HG03280 (cell line): ENCODE results near the gene PDCD1.
"Not testable (repeated sequence)": the region's sequence is repeated elsewhere in the genome, so short reads cannot be mapped to it uniquely, and the experiment has no call there.

Source experiments
- ATAC-seq: cut with Tn5 transposase; IDR thresholded peaks from one replicate; pipeline ENCODE4 v1.9.1; 2021; ENCODE audit warnings: mild to moderate bottlenecking, moderate library complexity; ENCODE audit not compliant: unreplicated experiment

The PDCD1 gene

DNA sequence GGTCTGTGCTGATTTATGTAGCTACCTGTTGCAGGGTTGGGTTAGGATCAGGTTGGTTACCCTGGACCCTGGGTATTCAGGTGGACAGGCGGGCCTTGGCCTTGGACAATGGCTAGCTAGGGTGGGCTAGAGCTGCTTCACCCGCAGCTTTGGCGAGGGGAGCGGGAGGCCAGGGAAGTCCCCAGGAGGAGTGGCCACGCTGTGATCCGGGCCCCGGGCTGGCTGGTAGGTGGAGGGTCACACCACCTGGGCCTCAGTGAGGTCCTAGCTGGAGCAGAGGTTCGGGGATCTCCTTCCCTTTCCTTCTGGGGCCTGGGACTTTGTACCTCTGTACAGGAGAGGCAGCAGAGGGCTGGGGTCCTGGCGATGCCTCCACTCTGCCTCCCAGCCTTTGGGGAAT lies 20.6 kb upstream of the PDCD1 start:
- no peak for ATAC-seq

DNA sequence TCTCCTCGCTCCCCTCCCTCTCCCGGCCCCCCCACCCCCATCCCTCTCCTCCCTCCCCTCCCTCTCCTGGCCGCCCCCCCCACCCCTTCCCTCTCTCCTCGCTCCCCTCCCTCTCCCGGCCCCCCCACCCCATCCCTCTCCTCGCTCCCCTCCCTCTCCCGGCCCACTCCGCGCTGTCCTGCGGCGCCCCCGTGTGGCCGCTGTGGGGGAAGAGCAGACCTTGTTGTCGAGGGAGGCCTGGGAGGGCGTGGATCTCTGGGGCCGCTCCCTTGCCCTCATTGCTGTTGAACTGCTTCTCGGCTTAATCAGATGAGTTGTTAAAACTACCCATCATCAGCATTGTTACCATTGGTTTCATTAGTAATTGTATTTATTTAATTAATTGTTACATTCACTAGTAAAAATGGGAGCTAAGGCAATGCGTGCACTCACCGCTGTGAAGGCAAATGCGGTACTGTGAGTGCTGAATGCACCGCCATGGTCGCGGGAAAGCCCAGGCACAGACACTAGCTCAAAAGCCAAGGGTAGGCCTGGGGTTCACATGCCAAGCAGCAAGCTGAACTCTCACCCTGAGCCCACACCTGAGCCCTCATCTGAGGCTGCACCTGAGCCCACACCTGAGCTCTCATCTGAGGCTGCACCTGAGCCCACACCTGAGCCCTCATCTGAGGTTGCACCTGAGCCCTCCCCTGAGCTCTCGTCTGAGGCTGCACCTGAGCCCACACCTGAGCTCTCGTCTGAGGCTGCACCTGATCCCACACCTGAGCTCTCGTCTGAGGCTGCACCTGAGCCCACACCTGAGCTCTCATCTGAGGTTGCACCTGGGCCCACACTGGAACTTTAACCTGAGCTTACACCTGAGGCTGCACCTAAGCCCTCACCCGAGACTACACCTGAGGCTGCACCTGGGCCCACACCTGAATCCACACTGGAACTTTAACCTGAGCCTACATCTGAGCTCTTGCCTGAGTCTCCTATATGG lies 19.6 kb upstream of the PDCD1 start:
- ATAC-seq: no peak

DNA sequence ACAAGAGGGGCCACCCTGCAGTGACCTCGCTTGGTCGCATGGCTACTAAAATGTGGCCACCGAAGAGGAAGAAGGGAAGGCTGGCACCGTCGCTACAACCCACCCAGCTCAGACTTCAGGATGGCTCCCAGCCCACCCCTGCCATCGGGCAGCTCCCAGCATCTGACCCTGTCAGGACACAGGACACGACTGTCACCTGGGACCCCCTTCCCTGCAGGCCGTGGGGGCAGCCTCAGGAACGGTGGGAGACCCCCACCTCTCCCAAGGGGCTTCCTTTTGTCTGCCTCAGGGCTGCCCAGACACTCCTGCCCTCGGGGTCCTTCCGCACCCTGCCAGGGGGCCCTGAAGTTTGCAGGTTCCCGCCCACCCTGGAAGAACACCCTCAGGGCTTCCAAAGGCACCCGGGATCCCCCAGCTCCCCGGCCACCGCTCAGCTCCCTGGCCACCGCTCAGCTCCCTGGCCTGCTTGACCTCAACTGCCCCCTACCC lies 18.5 kb upstream of the PDCD1 start:
- no peak for ATAC-seq

DNA sequence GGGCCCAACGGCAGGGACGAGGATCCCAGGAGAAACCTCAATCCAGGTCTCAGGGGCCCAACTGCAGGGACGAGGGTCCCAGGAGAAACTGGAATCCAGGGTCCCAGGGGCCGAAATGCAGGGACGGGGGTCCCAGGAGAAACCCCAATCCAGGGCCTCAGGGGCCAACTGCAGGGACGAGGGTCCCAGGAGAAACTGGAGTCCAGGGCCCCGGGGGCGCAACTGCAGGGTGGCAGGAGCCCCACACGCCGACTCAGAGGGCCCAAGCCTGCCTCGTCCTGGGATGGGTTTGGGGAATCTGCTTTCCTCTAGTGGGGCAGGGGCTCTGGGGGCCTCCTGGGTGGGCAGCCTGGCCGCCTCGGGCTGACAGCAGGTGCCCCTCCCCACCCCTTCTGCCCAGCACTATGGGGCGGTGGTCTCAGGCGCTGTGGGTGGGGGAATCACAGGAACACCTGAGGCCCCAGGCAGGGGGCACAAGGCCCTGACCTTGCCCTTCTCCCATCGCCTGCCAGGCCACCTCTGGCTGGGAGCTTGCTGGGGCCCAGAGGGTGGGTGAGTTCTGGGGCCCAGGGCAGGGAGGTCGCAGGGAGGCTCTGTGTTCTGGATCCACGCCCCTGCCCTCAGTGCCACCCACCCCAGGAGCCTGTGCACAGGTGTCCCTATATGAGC lies 18.0 kb upstream of the PDCD1 start:
- ATAC-seq: no peak

DNA sequence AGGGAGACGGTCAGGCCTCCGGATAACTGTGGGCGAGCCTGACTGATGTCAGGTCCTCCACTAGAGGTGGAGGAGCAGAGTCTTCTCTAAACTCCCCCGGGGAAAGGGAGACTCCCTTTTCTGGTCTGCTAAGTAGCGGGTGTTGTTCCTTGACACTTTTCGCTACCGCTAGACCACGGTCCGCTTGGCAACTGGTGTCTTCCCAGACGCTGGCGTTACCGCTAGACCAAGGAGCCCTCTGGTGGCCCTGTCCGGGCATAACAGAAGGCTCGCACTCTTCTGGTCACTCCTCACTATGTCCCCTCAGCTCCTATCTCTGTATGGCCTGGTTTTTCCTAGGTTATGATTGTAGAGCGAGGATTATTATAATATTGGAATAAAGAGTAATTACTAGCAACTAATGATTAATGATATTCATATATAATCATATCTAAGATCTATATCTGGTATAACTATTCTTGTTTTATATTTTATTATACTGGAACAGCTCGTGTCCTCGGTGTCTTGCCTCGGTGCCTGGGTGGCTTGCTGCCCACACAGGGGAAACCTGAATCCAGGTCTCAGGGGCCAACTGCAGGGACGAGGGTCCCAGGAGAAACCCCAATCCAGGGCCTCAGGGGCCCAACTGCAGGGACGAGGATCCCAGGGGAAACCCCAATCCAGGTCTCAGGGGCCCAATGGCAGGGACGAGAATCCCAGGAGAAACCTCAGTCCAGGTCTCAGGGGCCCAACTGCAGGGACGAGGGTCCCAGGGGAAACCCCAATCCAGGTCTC lies 17.2 kb upstream of the PDCD1 start:
- ATAC-seq: not testable (repeated sequence)

DNA sequence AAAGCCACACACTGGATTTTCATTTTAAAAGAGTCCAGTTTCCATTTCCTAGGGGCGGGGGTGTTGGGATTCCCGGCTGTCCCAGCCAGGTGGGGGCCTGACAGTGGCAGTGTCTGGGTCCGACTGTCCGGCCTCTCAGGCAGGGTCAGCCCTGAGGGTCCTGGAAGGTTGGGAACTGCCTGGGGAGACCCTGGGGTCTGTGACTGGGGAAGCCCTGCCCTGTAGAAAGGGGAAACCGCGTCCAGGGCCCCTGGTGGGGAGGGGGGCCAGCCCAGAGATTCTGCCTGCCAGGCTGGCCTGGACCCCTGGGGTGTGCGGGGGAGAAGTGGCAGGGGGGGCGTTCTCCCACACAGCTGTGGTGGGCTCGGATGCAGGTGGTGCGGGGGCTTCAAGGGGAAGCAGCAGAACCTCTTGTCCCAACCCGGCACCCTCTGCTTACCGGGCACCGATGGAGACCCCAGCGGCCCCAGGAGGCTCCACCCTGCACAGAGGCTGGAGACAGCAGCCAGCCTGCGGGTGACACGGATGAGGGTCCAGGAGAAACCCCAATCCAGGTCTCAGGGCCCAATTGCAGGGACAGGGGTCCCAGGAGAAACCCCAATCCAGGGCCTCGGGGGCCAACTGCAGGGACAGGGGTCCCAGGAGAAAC lies 15.7 kb upstream of the PDCD1 start:
- ATAC-seq: no peak

DNA sequence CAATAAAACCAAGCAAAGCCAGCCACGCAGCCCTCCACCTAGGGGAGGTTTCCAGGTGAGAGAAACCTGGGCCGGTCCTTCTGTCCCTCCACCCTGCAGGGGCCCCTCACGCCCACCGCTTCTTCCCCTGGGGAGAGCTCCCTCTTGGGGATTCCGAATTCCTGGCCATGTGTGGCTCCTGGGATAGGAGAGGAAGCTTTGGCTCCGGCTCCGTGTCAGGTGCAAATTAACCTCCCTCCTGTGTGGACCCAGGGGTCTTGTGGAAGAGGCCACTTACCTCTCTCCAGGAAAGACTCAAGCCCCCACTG lies 15.1 kb upstream of the PDCD1 start:
- no peak for ATAC-seq

DNA sequence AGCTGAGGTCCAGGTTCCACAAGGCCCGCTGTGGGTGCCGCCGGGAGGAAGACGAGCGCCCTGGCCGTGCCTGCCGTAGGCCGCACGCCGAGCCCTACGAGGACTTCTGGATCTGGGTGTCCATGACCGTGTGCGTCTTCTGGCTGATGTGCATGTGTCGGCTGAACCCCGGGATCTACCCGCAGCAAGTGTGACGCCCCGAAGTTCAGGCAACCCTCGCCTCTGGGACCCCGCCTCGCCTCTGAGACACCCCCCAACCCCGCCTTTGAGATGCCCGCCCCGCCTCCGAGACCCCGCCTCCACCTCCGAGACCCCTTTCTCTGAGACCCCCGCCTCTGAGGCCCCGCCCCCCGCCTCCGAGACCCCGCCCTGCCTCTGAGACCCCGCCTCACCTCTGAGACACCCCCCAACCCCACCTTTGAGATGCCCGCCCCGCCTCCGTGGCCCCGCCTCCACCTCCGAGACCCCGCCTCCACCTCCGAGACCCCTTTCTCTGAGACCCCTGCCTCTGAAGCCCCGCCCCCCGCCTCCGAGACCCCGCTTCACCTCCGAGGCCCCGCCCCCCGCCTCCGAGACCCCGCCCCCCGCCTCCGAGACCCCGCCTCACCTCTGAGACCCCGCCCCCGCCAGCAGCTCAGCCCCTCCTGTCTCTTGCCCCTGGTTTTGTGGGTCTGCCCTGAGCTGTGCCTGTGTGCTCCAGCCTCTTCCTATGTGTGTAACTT lies 14.5 kb upstream of the PDCD1 start:
- ATAC-seq: no peak

DNA sequence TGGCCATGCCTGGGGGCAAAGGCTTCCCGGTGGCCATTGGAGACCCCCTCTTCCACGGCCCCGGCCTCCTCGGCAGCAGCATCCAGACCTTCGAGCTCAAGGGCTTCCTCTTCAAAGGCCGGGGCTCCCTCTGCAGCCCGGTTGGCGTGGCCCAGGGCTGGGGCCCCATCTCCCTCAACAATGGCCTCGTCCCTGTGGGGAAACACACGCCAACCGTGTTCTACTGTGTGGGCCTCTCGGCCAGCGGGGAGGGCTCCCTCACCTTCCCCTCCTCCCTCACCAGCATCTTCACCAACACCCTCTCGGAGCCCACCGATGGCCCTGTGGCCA lies 13.6 kb upstream of the PDCD1 start:
- ATAC-seq: no peak

DNA sequence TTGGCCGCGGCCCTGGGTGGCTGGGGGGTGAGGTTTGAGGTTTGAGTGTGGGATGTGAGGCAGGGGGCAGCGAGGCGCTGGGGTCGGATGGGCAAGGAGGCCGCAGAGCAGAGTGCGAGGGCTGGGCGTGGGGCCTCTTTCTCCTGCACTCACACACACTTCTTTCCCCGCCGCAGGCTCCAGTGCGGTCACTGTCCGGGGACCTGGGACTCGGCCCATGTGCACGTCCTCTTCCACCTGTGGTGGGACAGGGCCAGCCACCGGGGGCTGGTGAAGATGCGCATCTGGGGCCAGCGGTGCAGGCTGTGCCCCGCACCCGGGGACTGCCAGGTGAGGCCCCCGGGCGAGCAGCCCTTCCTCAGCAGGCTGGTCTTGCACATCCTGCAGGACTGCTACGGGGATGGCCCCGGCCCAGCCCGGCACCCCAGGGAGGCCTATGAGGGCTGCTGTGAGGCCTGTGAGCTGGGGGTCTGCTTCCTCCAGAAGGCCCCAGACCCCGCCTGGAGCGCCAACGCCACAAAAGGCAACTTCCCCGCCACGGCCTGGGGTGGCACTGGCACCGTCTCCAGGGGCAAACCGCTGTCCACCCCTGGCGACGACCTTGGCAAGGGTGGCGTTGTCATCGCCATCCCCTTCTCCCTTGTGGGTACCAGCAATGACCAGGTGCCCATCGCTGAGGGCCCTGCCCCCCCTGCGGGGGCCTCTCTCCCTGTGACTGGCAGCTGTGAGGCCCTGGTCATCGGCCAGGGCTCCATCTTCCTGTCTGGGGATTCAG lies 13.0 kb upstream of the PDCD1 start:
- ATAC-seq: no peak

DNA sequence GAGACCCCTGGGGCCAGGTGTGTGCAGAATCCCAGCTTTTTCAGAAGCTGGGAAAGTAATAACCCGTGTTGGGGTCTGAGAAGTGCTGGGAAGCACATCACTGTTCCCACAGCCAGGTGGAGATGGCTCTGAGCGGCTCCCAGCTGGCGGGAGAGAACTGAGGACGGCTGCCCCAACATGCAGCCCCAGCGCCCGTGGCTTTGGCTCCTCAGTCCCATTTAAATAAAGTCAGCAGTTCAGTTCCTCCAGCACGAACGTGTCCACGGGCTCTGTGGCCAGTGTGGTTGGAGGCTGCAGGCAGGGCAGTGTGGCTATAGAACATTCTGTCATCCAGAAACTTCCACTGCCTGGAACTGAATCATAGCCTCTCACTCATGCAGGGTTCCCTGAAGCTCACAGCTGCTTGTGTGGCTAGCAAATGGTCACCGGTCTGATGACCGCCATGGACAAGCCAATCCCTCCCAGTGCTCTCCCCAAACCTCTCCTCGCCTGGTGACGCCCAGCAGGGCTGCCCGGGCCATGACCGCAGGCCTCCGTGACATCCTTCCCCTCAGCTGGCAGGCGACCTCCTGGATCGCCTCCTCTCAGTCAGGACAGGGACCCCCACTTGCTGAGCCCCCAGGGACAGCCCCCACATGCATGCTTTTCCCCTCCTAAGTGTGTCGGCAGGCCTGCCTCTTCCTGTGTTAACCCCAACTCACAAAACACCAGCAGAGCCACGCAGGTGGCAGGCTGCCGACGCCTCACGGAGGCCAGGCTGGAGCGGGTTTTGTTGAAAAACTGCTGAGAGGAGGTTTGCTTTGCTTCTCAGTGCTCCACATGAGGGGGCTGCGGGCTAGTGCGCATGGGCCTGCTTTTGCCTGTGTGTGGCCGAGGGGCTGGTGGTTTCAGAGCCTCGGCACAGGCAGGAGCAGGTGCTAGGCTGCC lies 12.2 kb upstream of the PDCD1 start:
- ATAC-seq: no peak

DNA sequence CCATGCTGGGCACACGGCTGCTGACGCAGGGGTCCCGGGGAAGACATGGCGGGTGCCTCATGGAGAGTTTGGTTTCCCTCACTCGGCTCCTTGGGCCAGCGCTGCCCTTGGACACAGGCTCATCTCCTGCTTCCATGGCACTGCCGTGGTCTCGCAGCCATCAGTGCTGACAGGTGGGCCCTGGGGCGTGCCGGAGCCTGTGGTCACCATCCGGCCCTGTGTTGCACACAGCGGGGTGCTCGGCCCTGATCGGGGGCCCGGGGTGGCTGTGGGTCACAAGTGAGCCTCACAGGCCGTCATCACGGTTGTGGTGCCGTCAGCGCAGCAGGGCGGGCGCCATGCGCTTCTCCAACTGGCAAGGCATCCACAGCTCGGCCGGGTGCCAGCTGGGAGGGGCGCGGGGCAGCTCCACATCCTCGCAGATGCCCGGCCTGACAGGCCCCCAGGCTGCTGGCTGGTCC lies 11.4 kb upstream of the PDCD1 start:
- no peak for ATAC-seq

DNA sequence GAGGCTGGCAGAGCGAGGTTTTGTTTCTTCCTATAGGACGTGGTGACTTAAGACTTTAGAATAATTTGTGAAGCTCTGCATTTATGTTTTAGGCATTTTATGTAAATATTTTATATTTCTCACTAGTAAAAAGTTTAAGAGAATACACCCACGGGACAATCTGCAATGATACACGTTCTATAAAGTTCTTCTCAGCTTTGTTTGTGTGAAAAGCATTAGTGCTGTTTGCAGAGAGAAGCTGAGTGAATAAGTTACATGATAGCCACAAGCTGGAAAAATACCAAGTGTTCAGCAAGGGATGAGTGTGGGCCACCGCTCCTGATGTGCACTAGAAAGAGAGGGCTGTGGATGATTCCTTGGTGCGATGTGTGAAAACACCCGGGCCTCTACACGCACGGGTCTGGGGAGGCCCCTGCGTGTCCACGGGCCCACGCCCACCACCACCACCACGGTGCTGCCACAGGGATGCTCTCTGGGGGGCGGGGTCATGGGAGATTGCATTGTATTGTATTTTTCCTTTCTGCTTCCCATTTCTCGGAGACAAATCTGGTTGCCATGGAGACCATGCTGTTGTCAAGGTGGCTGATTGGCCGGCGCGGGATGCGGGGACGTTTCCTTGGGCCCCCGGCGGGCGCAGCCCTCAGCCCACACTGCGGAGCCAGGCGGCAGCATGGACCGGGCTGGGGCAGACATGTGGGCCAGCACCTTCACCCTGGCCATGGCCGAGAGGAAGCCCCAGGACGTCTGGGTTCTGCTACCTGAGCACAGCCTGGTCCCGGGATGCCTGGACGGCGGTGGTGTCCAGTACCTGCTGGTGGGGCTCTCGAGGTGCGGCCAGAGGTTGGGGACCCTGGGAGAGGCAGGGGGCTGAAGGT lies 10.6 kb upstream of the PDCD1 start, which contains the start of gene RTP5:
Gene RTP5 (plus strand): TSS at position 643 of the 875 bp plus-strand sequence. CDS start 28 bp downstream, at position 671.
- no peak for ATAC-seq

DNA sequence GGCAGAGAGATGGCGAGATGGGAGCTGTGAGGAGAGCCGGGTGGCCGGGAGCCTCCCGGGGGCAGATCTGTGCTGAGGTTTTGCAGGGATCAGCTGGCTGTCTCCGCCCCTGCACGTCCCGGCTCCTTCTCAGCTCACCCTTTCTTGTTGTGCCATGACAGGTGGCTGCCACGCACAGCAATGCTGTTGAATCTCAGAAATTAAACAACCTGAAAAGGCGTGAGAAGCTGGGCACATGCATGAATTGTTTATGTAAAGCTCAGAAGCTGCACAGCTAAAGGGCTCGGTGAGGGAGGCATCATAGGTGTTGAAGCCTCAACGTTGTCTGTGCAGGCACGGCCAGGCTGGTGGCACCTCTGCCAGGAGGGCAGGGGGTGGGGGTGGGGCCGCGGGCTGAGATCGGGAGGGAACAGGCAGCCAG lies 10.0 kb upstream of the PDCD1 start:
- ATAC-seq: no peak

DNA sequence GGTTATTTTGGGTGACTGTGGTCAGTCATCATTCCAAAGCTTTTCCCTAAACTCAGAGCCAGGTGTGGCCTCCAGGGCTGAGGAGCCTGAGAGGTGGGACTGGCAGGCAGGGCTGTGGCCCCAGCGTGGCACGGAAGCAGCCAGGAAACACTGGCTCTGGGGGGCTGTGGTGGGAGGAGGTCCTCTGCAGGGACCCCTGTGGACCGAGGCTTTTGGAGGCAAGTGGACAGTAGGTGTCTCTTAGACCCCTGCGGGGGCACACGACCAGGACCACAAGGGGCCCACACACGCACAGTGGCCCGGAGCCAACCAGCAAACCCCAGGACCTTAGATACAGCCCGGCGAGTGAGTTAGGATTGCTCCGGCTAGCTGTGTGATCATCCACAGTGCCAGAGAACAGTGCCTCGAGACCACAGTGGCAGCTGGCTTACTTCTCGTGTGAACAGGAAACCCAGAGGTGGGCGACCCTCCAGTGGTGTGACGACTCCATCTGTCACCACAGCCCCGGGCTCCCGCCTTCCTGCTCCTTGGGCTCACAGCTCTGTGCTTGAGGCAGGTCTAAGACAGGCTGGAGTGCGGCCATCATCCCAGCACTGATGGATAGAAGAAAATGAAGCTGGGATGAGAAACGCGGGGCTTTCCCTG lies 9.2 kb upstream of the PDCD1 start:
- ATAC-seq: no peak

DNA sequence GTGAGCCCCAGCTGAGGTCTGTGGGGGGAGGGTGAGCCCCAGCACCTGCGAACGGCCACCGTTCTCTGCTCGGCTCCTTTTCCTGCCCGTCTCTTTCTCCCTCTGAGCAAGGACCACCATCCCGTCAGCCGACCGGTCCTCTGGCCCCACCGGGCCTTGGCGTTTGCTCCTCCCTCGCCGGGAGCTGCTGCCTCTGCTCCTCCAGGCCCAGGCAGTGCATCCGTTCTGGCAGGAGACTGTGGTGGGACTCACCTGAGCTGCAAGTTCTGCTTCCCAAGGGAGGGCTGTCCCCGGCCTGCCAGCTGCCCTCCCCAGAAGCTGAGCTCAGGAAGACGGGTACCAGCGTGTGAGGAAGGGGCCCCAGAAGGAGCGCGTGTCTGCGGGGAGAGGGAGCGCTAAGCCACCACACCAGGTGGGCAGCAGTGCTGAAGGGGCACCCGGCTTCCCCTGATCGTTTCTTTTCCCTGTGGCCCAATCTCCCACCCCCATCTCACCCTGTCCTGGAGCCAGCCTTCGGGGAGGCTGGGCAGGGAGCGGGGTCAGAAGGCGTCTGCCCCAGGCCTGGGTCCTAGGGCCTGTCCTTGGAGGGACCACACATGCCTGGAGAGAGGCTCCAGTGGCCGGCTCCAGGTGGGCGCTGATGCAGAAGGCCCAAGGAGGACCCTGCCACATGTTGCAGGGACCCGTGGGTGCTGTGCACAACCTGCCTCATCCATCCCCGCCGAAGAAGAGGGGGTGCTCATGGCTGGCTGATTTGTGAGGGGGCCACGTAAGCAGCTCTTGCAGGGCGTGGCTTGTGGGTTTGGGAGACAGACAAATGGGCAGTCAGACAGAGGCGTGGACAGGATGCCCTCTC lies 8.3 kb upstream of the PDCD1 start:
- ATAC-seq: no peak
